ENCODE measurements around the gene MRPL46. TPM values are rescaled to one million over a fixed set of nuclear protein-coding genes. Genes with fewer than 3 reads are reported as not detected.

The MRPL46 gene
- total and polyA plus RNA-seq, 3 donors from 2014 or later, result 36.9 to 65.0 (median 38.4) TPM

DNA sequence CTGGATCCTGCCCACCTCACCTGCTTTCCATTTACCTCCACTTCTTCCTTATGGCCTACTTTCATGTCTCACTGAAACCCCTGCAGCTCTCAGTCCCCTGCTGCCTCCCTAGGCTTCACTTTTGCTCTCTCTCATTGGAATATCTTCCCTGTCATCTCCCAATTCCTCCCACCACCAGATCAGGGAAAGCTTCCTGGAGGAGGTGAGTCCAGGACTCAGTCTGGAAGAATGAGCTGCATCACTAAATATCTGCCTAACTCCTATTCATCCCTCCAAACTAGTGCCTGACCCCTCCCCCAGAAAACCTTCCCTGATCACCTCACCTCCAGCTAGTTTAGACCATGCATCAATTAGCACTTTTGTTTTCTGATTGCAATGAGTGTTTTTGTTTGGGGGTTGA is 37.1 kb downstream of the MRPL46 start:
- H3K36me3 ChIP-seq (ENCODE audit: low read depth, missing control alignments), result no peaks in the 10 kb centered on the region
- intact Hi-C loops (cut with DNase I; ENCODE audit: low total_unique reads), result no loop called here
- no peaks in the 10 kb centered on the region for H3K27me3 ChIP-seq
- H3K4me3 ChIP-seq, result no peak overlapping the region
- no peak for DNase-seq
- TF ChIP-seq CTCF (IDR thresholded peaks at IDR 0.05), result no peak
- no peak for TF ChIP-seq POLR2A (IDR thresholded peaks at IDR 0.05)
- no peaks in the 10 kb centered on the region for H3K9me3 ChIP-seq
- H3K27ac ChIP-seq, result no peak overlapping the region
- no peaks in the 10 kb centered on the region for H3K4me1 ChIP-seq

DNA sequence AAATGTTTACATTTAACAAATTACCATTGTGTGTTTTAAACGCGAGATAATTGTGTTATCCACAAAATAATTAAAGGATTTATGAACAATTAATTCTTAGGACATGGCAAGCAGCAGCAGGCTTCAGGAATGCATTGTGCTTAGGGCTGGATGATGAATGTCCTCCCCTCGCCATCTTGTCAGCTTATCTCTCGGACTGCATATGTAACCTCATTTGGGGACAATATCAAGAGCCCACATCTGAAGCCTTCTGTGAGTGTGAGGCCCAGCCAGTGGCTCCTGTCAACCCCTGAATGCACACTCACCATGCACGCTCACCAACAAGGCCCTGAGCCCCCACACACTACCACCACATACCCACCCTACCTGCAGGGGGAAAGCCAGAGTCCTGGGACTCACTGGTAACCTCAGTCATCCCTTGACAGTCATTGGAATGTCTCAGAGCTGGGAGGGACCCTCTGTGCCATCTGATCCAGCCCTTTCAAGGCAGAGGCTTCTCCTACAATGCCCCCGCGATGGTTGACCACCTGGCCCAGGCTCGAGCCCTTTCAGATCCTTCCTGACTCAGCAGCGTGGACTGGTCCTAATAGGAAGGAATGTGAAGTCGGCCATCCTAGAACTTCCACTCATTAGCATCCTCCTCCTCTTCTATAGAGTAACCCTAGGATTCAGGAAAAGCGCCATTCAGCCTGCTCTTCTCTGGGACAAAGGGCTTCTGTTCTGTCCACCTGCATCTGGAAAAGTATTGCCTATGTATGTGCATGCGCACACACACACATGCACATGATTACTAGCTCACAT is 38.2 kb downstream of the MRPL46 start:
- intact Hi-C loops (cut with DNase I; ENCODE audit: low total_unique reads), result no loop called here
- TF ChIP-seq POLR2A (IDR thresholded peaks at IDR 0.05) (no peak), CTCF (IDR thresholded peaks at IDR 0.05) (no peak)
- Histone ChIP-seq H3K27me3 (no peaks in the 10 kb centered on the region), H3K36me3 (ENCODE audit: low read depth, missing control alignments) (no peaks in the 10 kb centered on the region), H3K4me1 (no peaks in the 10 kb centered on the region), H3K4me3 (no peak overlapping the region), H3K27ac (no peak overlapping the region), H3K9me3 (no peaks in the 10 kb centered on the region)
- 71 to 74% methylated on average over 12 of the region's 12 CpGs for WGBS, 2 donors
- no peak for DNase-seq

GRCh38 chr15:88428053-88428452 is 39.1 kb downstream of the MRPL46 start:
- 47 to 59% methylated on average over 9 of the region's 9 CpGs for WGBS, 2 donors
- TF ChIP-seq CTCF (IDR thresholded peaks at IDR 0.05) (no peak), POLR2A (IDR thresholded peaks at IDR 0.05) (no peak)
- intact Hi-C loops (cut with DNase I; ENCODE audit: low total_unique reads), result no loop called here
- Histone ChIP-seq H3K27me3 (no peaks in the 10 kb centered on the region), H3K4me1 (no peaks in the 10 kb centered on the region), H3K36me3 (ENCODE audit: low read depth, missing control alignments) (no peaks in the 10 kb centered on the region), H3K27ac (no peak overlapping the region), H3K4me3 (no peak overlapping the region), H3K9me3 (no peaks in the 10 kb centered on the region)
- no peak for DNase-seq

- TF ChIP-seq CTCF (IDR thresholded peaks at IDR 0.05) (no peak), POLR2A (IDR thresholded peaks at IDR 0.05) (no peak)
- no peaks in the 10 kb centered on the region for H3K27me3 ChIP-seq
- intact Hi-C loops (cut with DNase I; ENCODE audit: low total_unique reads), result no loop called here
- no peaks in the 10 kb centered on the region for H3K36me3 ChIP-seq (ENCODE audit: low read depth, missing control alignments)
- WGBS, 2 donors, result 80 to 82% methylated on average over 2 of the region's 2 CpGs
- no peak overlapping the region for H3K4me3 ChIP-seq
- no peaks in the 10 kb centered on the region for H3K9me3 ChIP-seq
- DNase-seq, result no peak
- H3K27ac ChIP-seq, result no peak overlapping the region
- no peaks in the 10 kb centered on the region for H3K4me1 ChIP-seq
Observed at GRCh38 chr15:88426304-88426703, 40.9 kb downstream of the MRPL46 start.

- Histone ChIP-seq H3K4me1 (no peaks in the 10 kb centered on the region), H3K36me3 (ENCODE audit: low read depth, missing control alignments) (no peaks in the 10 kb centered on the region), H3K4me3 (no peak overlapping the region), H3K9me3 (no peaks in the 10 kb centered on the region), H3K27me3 (no peaks in the 10 kb centered on the region), H3K27ac (no peak overlapping the region)
- TF ChIP-seq POLR2A (IDR thresholded peaks at IDR 0.05) (no peak), CTCF (IDR thresholded peaks at IDR 0.05) (no peak)
- intact Hi-C loops (cut with DNase I; ENCODE audit: low total_unique reads), result no loop called here
- 90 to 91% methylated on average over 8 of the region's 8 CpGs for WGBS, 2 donors
- DNase-seq, result no peak
Observed at GRCh38 chr15:88423331-88423730, 43.9 kb downstream of the MRPL46 start.

Measured in testis (tissue), 3 donors.